ENCODE data around the gene ADAMTS7.
A peak's percentile ranks its signal among the peaks of the same experiment; 100 is the strongest.
"Not testable (repeated sequence)": the region's sequence is repeated elsewhere in the genome, so short reads cannot be mapped to it uniquely, and the experiment has no call there.

Gene ADAMTS7

GRCh38 chr15:78766041-78766440, 45.2 kb downstream of the ADAMTS7 start:
- POLR2A ChIA-PET: no interaction called here
- no peak for DNase-seq (ENCODE audit: extremely low spot score)
- CTCF ChIA-PET: no interaction called here
- no peak for TF ChIP-seq CTCF (IDR thresholded peaks at IDR 0.05; ENCODE audit: control extremely low read depth, extremely low read depth, low read depth, missing control alignments)

GRCh38 chr15:78765154-78765860, 46.0 kb downstream of the ADAMTS7 start:
- POLR2A ChIA-PET; DNase-seq (ENCODE audit: extremely low spot score): not testable (repeated sequence)

GRCh38 chr15:78764340-78765153, 46.7 kb downstream of the ADAMTS7 start:
- POLR2A ChIA-PET; DNase-seq (ENCODE audit: extremely low spot score); CTCF ChIA-PET: not testable (repeated sequence)

More at GRCh38 chr15:78765154-78765860, 46.0 kb downstream of the ADAMTS7 start:
- CTCF ChIA-PET: not testable (repeated sequence)

GRCh38 chr15:78763796-78764241, 47.4 kb downstream of the ADAMTS7 start:
- ChIA-PET POLR2A (no interaction called here), CTCF (no interaction called here)
- DNase-seq (ENCODE audit: extremely low spot score): no peak
- TF ChIP-seq CTCF (IDR thresholded peaks at IDR 0.05; ENCODE audit: control extremely low read depth, extremely low read depth, low read depth, missing control alignments): no peak

GRCh38 chr15:78762985-78763795, 48.1 kb downstream of the ADAMTS7 start:
- TF ChIP-seq CTCF (IDR thresholded peaks at IDR 0.05; ENCODE audit: control extremely low read depth, extremely low read depth, low read depth, missing control alignments): no peak
- no peak for DNase-seq (ENCODE audit: extremely low spot score)
- ChIA-PET CTCF (no interaction called here), POLR2A (no interaction called here)

GRCh38 chr15:78762386-78762961, 48.8 kb downstream of the ADAMTS7 start:
- DNase-seq (ENCODE audit: extremely low spot score); POLR2A ChIA-PET: not testable (repeated sequence)
- CTCF ChIA-PET: interaction anchor here (0.9 to 1.9 kb wide), 2 partner anchors 12 to 23 kb away, joined by 5 to 10 read pairs; no protein-coding TSS in a partner anchor

- CTCF ChIA-PET: interaction anchor here (0.9 to 1.9 kb wide), 2 partner anchors 11 to 22 kb away, joined by 5 to 10 read pairs; no protein-coding TSS in a partner anchor
- TF ChIP-seq CTCF (IDR thresholded peaks at IDR 0.05; ENCODE audit: control extremely low read depth, extremely low read depth, low read depth, missing control alignments): no peak
- POLR2A ChIA-PET: no interaction called here
- no peak for DNase-seq (ENCODE audit: extremely low spot score)
Measured at GRCh38 chr15:78761891-78762385, 49.3 kb downstream of the ADAMTS7 start.

- POLR2A ChIA-PET: not testable (repeated sequence)
- CTCF ChIA-PET: interaction anchor here (0.9 to 1.9 kb wide), 2 partner anchors 11 to 22 kb away, joined by 5 to 10 read pairs; no protein-coding TSS in a partner anchor
- peak; percentile 73 for DNase-seq (ENCODE audit: extremely low spot score)
Measured at GRCh38 chr15:78761475-78761874, 49.8 kb downstream of the ADAMTS7 start.

Data from GM10248 (cell line).